GM19452 (cell line): Measurements from ENCODE around the gene ALG12.

ENCODE experiments used
- ATAC-seq: cut with Tn5 transposase; IDR thresholded peaks from one replicate; pipeline ENCODE4 v1.9.1; 2021; ENCODE audit not compliant: unreplicated experiment

The ALG12 gene

DNA sequence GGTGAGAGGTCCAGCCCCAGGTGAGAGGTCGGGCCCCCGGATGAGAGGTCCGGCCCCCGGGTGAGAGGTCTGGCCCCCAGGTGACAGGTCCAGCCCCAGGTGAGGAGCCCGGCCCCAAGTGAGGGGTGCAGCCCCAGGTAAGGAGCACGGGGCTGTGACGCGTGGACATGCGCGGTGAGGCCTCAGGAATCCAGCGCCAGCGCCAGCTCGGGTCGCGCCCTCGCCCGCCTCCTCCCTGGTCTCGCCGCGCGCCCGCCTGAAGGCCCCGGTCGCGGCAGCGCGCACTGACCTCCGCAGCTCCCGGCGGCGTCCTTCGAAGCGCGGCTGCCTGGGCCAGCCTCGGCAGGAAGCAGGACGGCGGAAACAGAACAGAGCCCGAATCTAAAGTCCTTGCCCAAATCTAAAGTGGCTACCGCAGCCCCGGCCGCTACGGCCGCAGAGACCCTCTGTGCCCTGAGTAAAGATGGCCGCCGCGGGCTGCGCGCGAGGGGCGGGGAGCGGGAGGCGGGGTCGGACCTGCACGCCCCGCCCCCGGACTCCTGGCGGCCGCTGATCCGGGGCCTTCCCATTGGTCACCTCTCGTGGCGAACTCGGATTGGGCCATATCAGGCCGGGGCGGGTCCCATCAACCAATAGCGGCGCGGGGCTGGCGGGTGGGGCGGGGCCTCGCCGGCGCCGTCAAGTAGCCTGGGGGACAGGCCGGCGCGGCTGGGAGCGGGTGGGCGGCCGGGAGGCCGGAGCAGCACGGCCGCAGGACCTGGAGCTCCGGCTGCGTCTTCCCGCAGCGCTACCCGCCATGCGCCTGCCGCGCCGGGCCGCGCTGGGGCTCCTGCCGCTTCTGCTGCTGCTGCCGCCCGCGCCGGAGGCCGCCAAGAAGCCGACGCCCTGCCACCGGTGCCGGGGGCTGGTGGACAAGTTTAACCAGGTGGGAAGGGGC, at the start of gene ALG12, which contains the start of gene CRELD2:
TSS of gene ALG12 (minus strand) at position 465 of the 937 bp plus-strand sequence. CDS start 4,673 bp downstream, outside the sequence.
TSS of gene CRELD2 (plus strand) at position 661 of the 937 bp plus-strand sequence. CDS start at position 797, 136 bp downstream.
- peak; percentile 93 for ATAC-seq

DNA sequence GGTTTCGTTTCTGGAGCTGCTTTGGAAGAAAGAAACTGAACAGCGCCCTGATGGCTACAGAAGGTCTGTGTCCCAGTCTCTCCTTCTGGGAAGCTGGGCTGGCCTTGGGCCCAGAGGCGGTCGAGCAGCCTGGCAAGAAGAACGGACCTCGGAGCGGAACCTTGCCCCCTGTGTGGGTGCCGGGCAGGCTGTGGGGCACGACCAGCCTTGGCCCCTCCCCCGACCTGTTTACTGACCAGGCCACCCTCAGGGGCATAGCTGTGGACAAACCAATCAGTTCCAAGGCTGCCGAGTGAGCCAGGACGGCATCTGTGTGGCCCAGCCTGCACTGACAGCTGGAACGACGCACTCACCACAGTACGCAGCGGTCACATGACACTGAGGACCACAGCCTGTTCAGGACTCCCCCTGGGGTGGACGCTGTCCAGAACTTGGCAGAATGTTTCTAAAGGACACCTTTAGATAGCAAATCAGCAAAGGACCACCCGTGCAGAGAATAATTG, 49.5 kb upstream of the ALG12 start:
- no peak for ATAC-seq

DNA sequence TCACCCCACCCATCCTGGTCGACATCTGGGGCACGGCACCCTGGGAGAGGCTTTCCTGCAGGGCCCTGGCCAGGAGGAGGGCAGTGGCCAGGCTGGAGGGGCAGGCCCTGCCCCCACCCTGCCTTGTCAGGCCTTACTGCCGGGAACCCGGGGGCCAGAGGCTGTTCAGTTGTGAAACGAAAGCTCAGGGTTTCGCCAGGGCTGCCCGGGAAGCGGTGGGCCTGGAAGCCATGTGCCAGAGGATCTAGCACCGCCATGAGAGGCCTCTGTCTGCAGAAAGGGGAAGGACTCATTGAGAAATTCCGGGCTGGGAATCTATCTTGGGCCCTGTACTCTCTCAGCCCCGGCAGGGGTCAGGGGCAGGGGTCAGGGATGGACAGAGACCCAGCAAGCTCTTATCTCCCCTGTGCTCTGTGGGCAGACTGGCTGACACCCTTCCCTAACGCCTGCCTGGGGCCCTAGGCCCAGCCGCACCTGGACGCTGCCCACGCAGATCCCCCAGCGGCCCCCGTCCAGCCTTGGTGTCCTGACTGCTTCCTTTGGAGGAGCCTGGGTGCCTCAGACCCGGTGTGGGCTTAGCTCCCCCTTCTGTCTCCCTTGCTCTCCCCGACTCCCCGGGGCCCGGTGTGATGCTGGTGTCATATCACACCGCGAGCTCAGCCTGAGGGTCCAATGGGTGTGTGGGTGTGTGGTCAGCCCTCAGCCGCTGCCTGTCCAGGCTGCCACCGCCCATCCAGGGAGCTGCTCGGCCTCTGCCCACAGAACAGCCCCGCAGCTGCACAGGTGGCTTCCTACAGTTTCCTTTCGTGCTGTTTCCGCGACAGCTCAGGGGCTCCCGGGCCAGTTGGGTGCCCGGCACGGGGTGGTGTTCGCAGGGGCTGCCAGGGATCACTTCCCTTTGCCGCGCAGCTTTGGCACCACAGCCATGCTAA, 48.8 kb upstream of the ALG12 start:
- ATAC-seq = no peak

DNA sequence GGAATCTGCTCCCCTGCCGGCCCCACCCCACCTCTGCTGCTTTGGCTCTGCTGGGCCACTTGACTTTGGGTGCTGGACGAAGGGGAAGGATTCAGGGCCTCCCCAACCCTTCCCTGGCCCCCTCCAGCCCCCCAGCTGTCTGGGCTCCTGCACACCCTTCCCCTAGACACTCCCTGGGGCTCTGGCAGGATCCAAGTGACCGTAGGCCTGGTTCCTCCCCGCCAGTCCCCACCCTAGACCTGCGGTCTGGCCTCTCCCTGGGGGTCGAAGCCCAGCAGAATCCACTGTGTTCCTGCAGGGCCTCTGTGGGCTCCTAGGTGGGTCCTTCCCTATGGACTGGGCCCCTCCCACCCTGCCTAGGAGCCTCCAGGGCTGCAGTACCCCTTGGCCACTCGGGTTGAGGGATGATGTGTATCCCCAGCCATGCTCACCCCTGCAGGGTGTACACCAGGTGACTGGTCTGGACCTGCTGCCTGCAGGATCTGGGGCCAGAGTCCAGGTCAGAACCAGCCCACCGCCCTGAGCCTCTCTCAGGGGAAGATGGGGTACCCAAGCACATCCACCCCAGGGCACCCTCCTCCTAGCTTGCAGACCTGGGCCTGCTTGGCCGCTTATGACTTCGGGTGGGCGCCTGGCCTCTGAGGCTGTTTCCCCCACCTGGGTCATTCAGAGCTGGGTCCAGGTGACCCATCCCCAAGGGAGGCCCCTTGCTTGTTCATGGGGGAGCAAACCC, 48.0 kb upstream of the ALG12 start:
- no peak for ATAC-seq

DNA sequence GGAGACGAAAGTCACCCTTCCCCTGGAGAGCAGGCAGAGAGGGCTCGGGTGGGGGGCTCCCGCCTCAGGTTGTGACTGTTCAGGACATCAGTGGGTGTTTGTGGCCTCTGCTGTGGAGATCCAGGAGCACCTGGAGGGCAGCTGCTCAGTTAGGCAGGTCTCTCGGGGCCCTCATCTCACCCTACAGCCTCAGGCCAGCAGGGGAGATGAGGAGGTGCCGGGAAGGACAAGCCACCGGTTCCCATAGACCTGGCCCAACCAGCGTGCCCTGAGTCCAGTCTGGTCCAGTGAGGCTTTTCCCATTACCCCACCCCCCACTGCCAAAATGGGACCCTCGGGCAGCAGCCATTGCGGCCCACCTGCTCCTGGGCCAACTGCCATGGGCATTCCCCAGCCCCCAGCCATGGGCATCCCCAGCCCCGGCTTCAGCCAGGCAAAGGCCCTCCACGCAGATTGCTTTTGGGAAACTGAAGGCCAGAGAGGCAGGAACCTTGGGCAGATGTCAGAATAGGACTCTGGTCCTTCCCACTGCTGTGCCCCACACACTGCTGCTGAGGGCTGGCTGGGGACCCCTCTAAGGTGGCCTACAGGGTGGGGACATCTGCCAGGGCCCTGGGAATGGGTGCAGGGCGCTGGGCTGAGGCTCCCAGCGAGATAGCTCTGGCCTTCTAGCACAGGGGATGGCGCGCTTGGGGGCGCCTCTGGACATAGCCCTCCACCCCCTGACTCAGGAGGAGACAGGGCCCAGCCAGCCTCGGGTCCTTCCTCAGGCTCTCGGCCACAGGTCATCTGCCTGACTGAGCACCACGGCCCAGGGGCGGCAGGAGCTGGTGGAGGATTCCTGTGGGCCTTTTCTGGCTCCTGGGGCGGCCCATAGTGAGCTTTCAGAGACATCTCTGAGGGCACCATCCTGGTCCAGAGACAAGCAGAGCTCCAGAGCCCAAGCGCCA, 47.1 kb upstream of the ALG12 start:
- no peak for ATAC-seq

DNA sequence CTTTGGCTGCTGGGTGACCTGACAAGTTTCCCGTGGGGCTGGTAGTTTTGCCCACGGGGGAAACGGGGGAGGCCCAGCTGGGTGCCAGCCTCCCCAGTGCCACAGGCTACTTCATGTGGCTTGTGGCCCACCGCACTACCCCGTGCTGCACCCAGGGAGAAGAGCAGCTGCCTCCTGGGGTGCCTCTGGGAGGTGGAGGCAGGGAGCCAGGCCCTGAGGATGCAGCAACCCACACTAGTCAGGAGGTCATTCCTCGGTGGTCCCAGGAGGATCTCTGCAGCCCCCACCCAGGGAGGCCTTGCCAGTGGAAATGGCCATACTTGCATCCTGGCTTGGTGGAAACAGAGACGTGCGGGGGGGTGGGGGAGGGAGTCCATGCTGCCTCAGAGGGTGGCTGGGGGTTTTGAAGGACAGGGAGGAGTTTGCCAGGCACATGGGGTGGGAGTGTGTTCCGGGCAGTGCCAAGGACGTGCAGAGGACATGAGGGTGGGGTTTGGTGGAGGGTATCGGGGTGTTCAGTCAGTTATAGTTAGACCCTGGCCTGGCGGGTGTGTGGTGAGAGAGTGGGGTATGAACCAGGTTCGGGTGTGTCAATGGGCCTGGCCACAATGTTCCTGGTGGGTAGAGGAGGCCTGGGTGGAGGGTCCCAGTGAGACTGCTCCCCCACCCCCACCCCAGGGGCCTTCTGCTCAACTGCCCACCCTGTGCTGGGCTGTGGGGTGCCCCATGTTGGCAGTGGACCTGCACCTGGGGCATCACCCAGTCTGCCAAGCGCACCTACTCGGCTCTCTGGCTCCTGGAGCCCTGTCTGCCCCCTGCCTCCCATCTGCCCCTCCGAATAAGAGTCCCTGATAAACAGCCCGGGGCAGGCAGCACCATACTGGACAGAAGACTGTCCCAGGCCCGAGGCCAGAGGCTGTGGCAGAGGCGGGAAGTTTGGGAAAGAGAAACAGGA, 46.2 kb upstream of the ALG12 start:
- no peak for ATAC-seq

DNA sequence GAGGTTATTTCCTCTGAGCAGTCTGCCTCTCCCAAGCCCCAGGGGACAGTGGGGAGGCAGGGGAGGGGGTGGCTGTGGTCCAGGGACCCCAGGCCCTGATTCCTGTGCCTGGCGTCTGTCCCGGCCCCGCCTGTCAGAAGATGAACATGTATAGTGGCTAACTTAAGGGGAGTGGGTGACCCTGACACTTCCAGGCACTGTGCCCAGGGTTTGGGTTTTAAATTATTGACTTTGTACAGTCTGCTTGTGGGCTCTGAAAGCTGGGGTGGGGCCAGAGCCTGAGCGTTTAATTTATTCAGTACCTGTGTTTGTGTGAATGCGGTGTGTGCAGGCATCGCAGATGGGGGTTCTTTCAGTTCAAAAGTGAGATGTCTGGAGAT, 45.4 kb upstream of the ALG12 start:
- ATAC-seq = no peak

DNA sequence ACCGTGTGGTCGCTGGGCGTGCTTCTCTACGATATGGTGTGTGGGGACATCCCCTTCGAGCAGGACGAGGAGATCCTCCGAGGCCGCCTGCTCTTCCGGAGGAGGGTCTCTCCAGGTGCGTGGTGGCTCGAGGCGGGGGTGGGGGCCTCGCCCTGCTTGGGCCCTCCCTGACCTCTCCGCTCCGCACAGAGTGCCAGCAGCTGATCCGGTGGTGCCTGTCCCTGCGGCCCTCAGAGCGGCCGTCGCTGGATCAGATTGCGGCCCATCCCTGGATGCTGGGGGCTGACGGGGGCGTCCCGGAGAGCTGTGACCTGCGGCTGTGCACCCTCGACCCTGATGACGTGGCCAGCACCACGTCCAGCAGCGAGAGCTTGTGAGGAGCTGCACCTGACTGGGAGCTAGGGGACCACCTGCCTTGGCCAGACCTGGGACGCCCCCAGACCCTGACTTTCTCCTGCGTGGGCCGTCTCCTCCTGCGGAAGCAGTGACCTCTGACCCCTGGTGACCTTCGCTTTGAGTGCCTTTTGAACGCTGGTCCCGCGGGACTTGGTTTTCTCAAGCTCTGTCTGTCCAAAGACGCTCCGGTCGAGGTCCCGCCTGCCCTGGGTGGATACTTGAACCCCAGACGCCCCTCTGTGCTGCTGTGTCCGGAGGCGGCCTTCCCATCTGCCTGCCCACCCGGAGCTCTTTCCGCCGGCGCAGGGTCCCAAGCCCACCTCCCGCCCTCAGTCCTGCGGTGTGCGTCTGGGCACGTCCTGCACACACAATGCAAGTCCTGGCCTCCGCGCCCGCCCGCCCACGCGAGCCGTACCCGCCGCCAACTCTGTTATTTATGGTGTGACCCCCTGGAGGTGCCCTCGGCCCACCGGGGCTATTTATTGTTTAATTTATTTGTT, 44.8 kb upstream of the ALG12 start:
- no peak for ATAC-seq

DNA sequence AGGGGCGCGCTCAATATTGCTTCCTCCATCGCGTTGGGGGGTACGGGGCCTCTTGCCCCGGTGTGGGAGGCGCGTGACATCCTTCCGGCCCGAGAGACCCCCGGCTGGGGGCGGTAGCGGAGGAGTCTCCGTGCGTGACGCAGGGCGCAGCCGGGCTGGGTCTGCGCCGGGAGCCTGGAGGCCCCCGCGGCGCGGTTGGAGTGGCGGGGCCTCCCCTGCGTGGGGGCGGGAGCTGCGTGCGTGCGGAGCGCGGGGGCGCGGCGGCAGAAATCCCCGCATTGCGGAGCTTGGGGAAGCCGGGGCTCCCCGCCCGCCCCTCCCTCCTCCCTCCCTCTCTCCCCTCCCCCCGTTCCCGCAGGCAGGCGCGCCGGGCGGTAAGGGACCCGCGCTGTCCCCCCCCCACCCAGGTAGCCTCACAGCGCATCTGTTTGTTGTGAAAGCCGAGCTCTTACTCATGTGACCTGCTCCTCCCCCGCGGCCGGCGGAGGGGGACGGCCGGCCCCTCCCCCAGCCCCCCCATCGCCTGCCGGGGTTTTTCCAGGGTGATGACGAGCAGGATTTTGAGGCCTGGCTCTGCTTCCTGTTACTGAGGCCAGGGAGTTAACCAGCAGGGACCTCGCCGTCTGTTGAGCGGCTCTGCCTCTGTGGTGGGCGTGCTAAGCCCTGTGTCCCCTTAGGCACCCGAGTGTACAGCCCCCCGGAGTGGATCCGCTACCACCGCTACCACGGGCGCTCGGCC, 43.9 kb upstream of the ALG12 start:
- ATAC-seq = no peak

DNA sequence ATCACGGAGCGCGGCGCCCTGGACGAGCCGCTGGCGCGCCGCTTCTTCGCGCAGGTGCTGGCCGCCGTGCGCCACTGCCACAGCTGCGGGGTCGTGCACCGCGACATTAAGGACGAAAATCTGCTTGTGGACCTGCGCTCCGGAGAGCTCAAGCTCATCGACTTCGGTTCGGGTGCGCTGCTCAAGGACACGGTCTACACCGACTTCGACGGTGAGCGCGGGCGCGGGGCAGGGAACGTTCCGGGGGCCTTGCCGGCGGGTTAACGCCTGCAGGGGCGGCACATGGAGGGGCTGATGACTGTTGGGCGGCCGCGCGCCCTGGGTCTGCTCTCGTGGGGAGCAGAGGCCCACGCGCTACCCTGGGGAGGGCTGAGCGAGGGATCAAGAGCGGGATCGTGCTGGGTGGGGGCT, 43.4 kb upstream of the ALG12 start:
- ATAC-seq = no peak

DNA sequence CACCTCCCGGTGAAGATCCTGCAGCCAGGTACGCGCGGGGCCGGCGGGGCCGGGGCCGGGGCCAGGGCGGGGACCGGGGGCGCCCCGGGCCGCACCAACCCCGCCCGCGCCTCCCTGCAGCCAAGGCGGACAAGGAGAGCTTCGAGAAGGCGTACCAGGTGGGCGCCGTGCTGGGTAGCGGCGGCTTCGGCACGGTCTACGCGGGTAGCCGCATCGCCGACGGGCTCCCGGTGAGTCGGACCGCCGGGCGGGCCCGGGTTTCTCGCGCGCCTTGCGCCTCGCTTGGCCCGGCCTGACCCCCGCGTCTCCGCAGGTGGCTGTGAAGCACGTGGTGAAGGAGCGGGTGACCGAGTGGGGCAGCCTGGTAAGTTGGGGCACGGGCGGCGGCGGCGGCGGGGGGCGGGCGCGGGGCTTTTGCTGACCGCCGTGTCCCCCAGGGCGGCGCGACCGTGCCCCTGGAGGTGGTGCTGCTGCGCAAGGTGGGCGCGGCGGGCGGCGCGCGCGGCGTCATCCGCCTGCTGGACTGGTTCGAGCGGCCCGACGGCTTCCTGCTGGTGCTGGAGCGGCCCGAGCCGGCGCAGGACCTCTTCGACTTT, 42.9 kb upstream of the ALG12 start:
- no peak for ATAC-seq

DNA sequence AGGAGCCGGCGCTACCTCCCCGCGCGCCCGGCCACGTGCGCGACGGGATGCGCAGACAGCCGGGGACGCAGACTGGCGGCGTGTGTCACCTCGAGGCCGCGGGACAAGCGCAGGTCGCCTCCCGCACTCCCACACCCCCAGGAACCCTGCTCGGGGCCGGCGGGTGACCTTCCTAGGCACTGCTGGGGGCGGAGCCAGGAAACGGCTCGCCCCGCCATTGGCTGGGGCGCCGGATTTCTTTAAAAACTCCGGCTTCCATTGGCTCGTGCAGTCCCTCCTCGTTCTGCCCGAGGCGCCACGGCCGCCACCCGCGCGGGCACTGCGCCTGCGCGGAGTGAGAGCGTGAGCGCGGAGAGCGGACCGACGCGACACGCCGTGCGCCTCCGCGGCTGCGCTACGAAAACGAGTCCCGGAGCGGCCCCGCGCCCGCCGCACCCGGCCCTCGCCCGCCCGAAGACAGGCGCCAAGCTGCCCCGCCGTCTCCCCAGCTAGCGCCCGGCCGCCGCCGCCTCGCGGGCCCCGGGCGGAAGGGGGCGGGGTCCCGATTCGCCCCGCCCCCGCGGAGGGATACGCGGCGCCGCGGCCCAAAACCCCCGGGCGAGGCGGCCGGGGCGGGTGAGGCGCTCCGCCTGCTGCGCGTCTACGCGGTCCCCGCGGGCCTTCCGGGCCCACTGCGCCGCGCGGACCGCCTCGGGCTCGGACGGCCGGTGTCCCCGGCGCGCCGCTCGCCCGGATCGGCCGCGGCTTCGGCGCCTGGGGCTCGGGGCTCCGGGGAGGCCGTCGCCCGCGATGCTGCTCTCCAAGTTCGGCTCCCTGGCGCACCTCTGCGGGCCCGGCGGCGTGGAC, 42.1 kb upstream of the ALG12 start, which contains the start of gene PIM3:
TSS of gene PIM3 (plus strand) at position 614 of the 846 bp plus-strand sequence. CDS start at position 790, 176 bp downstream.
- peak; percentile 54 for ATAC-seq

DNA sequence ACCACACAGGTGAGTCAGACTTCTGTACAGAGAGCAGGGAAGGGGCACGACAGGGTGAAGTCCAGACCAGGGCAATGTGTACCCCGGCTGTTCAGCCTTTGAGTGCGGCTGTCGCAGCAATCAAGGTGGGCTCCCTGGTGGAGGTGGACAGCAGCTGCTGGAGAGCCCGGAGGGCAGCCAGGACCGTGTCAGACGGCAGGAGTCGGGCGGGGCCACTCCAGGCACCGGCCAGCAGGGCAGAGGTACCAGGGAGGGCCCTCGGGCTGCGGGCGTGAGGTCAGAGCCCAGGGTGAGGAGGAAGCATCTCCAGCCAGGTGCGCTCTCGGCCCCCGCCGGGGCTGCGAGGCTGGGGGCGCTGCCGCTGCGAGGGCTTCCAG, 41.5 kb upstream of the ALG12 start:
- no peak for ATAC-seq

DNA sequence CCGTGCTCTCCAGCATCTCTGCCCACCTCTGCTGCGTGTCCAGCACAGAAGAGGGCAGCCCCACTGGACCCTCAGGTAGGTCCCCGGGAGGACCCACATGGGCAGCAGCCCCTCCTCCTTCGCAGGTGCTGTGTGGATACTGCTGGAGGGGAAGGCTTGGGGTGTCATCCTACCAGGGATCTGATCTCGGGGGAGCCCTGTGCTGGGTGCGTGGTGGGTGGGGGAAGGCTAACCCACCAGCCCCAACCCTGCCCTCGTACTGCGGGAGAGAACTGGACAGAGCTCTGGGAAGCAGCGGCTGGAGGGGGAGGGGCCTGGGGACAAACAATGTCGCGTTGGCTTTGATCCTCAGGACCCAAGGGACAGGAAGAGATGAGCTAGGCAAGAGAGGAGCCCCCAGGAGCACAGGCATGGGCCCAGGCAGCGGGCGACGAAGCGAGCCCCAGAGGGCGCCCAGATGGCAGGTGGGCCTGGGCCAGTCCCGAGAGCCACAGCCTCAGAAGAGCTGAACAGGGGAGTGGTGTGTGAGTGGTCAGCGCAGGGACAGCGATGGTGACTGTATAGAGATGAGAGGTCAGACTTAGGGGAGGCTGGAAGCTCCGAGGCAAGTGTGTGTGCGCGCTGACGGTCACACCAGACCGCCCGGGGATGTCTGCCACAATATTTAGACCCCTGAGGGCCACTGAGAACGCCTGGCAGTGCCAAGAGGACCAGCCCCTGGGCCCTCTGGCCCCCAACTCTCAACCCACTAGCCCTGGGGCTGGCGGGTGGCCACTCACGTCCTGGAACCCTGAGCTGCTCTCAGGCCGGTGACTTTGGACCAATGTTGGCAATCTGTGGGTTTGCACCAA, 40.9 kb upstream of the ALG12 start:
- ATAC-seq = no peak
